Measurements from ENCODE around the gene ACYP1.

DNA sequence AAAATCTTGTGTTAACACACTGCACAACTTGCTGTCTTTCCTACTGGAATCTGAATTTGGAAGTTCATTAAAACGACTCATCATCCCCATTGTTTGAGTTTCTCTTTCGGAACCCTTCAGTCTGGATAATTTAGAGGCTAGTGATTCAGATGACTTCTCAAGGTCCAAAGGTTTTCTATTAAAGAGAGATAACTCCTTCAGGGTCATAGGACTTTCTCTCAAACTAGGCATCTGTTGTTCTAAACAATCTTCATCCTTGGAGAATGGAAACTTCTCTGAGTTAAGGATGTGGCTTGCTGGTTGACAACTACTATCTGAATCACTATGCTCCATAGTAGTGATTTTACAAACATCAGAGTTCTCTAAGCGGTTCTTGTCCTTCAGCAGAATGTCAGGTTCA, 16.9 kb downstream of the ACYP1 start:
- TF ChIP-seq POLR2AphosphoS5 (IDR thresholded peaks at IDR 0.05; ENCODE audit: insufficient read depth, low read depth, low read length): no peak
- TF ChIP-seq, protein P1, sequence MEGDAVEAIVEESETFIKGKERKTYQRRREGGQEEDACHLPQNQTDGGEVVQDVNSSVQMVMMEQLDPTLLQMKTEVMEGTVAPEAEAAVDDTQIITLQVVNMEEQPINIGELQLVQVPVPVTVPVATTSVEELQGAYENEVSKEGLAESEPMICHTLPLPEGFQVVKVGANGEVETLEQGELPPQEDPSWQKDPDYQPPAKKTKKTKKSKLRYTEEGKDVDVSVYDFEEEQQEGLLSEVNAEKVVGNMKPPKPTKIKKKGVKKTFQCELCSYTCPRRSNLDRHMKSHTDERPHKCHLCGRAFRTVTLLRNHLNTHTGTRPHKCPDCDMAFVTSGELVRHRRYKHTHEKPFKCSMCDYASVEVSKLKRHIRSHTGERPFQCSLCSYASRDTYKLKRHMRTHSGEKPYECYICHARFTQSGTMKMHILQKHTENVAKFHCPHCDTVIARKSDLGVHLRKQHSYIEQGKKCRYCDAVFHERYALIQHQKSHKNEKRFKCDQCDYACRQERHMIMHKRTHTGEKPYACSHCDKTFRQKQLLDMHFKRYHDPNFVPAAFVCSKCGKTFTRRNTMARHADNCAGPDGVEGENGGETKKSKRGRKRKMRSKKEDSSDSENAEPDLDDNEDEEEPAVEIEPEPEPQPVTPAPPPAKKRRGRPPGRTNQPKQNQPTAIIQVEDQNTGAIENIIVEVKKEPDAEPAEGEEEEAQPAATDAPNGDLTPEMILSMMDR (IDR thresholded peaks at IDR 0.05; ENCODE audit: extremely low read depth in 1 of 2, insufficient read depth in 1 of 2, low read depth in 1 of 2, low read length in 2 of 2): no peak
- no peak for TF ChIP-seq POLR2A (IDR thresholded peaks at IDR 0.05; ENCODE audit: low read depth, low read length)
